ENCODE results near the gene DVL3.

Gene DVL3

GRCh38 chr3:184196536-184196935 is 41.4 kb downstream of the DVL3 start:
- Histone ChIP-seq H3K27me3 (ENCODE audit: control insufficient read depth, insufficient read depth, low read length) (no peaks in the 10 kb centered on the region), H3K36me3 (ENCODE audit: control insufficient read depth, low read depth, low read length) (peaks cover 33% of the 10 kb centered on the region), H3K4me3 (ENCODE audit: low read length) (no peak overlapping the region), H3K4me1 (ENCODE audit: control insufficient read depth, low read depth, low read length) (no peaks in the 10 kb centered on the region), H3K9ac (ENCODE audit: low read length) (no peak overlapping the region), H3K27ac (ENCODE audit: low read length) (no peak overlapping the region), H3K9me3 (ENCODE audit: control insufficient read depth, low read depth, low read length) (no peaks in the 10 kb centered on the region)

- H3K9ac ChIP-seq (ENCODE audit: low read length): no peak overlapping the region
- H3K4me3 ChIP-seq (ENCODE audit: low read length): no peak overlapping the region
- no peak overlapping the region for H3K27ac ChIP-seq (ENCODE audit: low read length)
- H3K36me3 ChIP-seq (ENCODE audit: control insufficient read depth, low read depth, low read length): peaks cover 16% of the 10 kb centered on the region
- no peaks in the 10 kb centered on the region for H3K9me3 ChIP-seq (ENCODE audit: control insufficient read depth, low read depth, low read length)
- H3K27me3 ChIP-seq (ENCODE audit: control insufficient read depth, insufficient read depth, low read length): no peaks in the 10 kb centered on the region
- no peaks in the 10 kb centered on the region for H3K4me1 ChIP-seq (ENCODE audit: control insufficient read depth, low read depth, low read length)
Observed at GRCh38 chr3:184198509-184198908, 43.3 kb downstream of the DVL3 start.

GRCh38 chr3:184200825-184201224 is 45.6 kb downstream of the DVL3 start:
- no peak overlapping the region for H3K27ac ChIP-seq (ENCODE audit: low read length)

GRCh38 chr3:184203526-184203925 is 48.3 kb downstream of the DVL3 start:
- Histone ChIP-seq H3K36me3 (ENCODE audit: control insufficient read depth, low read depth, low read length) (no peaks in the 10 kb centered on the region), H3K4me3 (ENCODE audit: low read length) (no peak overlapping the region), H3K27me3 (ENCODE audit: control insufficient read depth, insufficient read depth, low read length) (no peaks in the 10 kb centered on the region), H3K9me3 (ENCODE audit: control insufficient read depth, low read depth, low read length) (no peaks in the 10 kb centered on the region), H3K4me1 (ENCODE audit: control insufficient read depth, low read depth, low read length) (no peaks in the 10 kb centered on the region), H3K9ac (ENCODE audit: low read length) (no peak overlapping the region), H3K27ac (ENCODE audit: low read length) (no peak overlapping the region)

More at GRCh38 chr3:184200825-184201224, 45.6 kb downstream of the DVL3 start:
- no peak overlapping the region for H3K9ac ChIP-seq (ENCODE audit: low read length)
- no peaks in the 10 kb centered on the region for H3K9me3 ChIP-seq (ENCODE audit: control insufficient read depth, low read depth, low read length)
- no peak overlapping the region for H3K4me3 ChIP-seq (ENCODE audit: low read length)
- H3K27me3 ChIP-seq (ENCODE audit: control insufficient read depth, insufficient read depth, low read length): no peaks in the 10 kb centered on the region
- H3K4me1 ChIP-seq (ENCODE audit: control insufficient read depth, low read depth, low read length): no peaks in the 10 kb centered on the region
- no peaks in the 10 kb centered on the region for H3K36me3 ChIP-seq (ENCODE audit: control insufficient read depth, low read depth, low read length)

GRCh38 chr3:184209146-184209923 is 54.2 kb downstream of the DVL3 start:
- no peak overlapping the region for H3K4me3 ChIP-seq (ENCODE audit: low read length)
- no peaks in the 10 kb centered on the region for H3K4me1 ChIP-seq (ENCODE audit: control insufficient read depth, low read depth, low read length)
- H3K36me3 ChIP-seq (ENCODE audit: control insufficient read depth, low read depth, low read length): no peaks in the 10 kb centered on the region
- H3K27me3 ChIP-seq (ENCODE audit: control insufficient read depth, insufficient read depth, low read length): no peaks in the 10 kb centered on the region
- no peaks in the 10 kb centered on the region for H3K9me3 ChIP-seq (ENCODE audit: control insufficient read depth, low read depth, low read length)
- no peak overlapping the region for H3K27ac ChIP-seq (ENCODE audit: low read length)
- H3K9ac ChIP-seq (ENCODE audit: low read length): no peak overlapping the region

GRCh38 chr3:184211297-184211696 is 56.1 kb downstream of the DVL3 start:
- Histone ChIP-seq H3K4me3 (ENCODE audit: low read length) (no peak overlapping the region), H3K9ac (ENCODE audit: low read length) (no peak overlapping the region), H3K27ac (ENCODE audit: low read length) (no peak overlapping the region), H3K4me1 (ENCODE audit: control insufficient read depth, low read depth, low read length) (no peaks in the 10 kb centered on the region), H3K9me3 (ENCODE audit: control insufficient read depth, low read depth, low read length) (no peaks in the 10 kb centered on the region), H3K36me3 (ENCODE audit: control insufficient read depth, low read depth, low read length) (no peaks in the 10 kb centered on the region), H3K27me3 (ENCODE audit: control insufficient read depth, insufficient read depth, low read length) (no peaks in the 10 kb centered on the region)

- no peak overlapping the region for H3K27ac ChIP-seq (ENCODE audit: low read length)
- no peaks in the 10 kb centered on the region for H3K4me1 ChIP-seq (ENCODE audit: control insufficient read depth, low read depth, low read length)
- no peaks in the 10 kb centered on the region for H3K27me3 ChIP-seq (ENCODE audit: control insufficient read depth, insufficient read depth, low read length)
- H3K36me3 ChIP-seq (ENCODE audit: control insufficient read depth, low read depth, low read length): no peaks in the 10 kb centered on the region
- no peak overlapping the region for H3K4me3 ChIP-seq (ENCODE audit: low read length)
- H3K9me3 ChIP-seq (ENCODE audit: control insufficient read depth, low read depth, low read length): no peaks in the 10 kb centered on the region
- no peak overlapping the region for H3K9ac ChIP-seq (ENCODE audit: low read length)
Observed at GRCh38 chr3:184211718-184212117, 56.5 kb downstream of the DVL3 start.

GRCh38 chr3:184218814-184219213 is 63.6 kb downstream of the DVL3 start:
- no peak overlapping the region for H3K9ac ChIP-seq (ENCODE audit: low read length)
- H3K27ac ChIP-seq (ENCODE audit: low read length): no peak overlapping the region
- H3K4me3 ChIP-seq (ENCODE audit: low read length): no peak overlapping the region
- H3K9me3 ChIP-seq (ENCODE audit: control insufficient read depth, low read depth, low read length): no peaks in the 10 kb centered on the region
- no peaks in the 10 kb centered on the region for H3K4me1 ChIP-seq (ENCODE audit: control insufficient read depth, low read depth, low read length)
- no peaks in the 10 kb centered on the region for H3K27me3 ChIP-seq (ENCODE audit: control insufficient read depth, insufficient read depth, low read length)
- H3K36me3 ChIP-seq (ENCODE audit: control insufficient read depth, low read depth, low read length): no peaks in the 10 kb centered on the region

GRCh38 chr3:184222521-184222920 is 67.3 kb downstream of the DVL3 start:
- no peaks in the 10 kb centered on the region for H3K36me3 ChIP-seq (ENCODE audit: control insufficient read depth, low read depth, low read length)
- H3K9me3 ChIP-seq (ENCODE audit: control insufficient read depth, low read depth, low read length): no peaks in the 10 kb centered on the region
- no peaks in the 10 kb centered on the region for H3K4me1 ChIP-seq (ENCODE audit: control insufficient read depth, low read depth, low read length)
- peaks cover 10% of the 10 kb centered on the region for H3K27me3 ChIP-seq (ENCODE audit: control insufficient read depth, insufficient read depth, low read length)
- H3K4me3 ChIP-seq (ENCODE audit: low read length): no peak overlapping the region
- no peak overlapping the region for H3K27ac ChIP-seq (ENCODE audit: low read length)
- H3K9ac ChIP-seq (ENCODE audit: low read length): no peak overlapping the region

Data from iPS-18a (cell line).